HG02571 (cell line): ENCODE results near the gene THAP10.
"Not testable (repeated sequence)": the region's sequence is repeated elsewhere in the genome, so short reads cannot be mapped to it uniquely, and the experiment has no call there.

Experiments
- ATAC-seq: cut with Tn5 transposase; IDR thresholded peaks from one replicate; pipeline ENCODE4 v1.9.1; 2021; ENCODE audit warnings: mild to moderate bottlenecking, moderate library complexity; ENCODE audit not compliant: unreplicated experiment

Gene THAP10

DNA sequence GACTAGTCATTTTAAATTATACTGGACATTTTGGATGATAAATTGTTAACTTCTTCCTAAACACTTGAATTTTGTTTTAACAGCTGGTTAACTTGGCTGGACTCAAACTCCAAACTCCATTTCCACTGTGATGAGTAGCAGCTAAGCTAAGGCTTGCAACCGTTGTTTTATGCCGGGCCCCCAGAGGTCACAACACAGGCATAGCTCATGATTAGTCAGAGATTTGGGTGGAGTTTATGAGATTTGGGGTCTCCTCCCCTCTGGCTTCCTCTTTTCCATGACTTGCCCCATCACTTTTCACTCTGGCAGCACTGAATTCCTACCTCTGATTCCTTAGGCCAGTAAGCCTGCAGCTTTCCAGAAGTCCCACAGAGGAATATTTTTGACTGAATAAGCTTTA is 12.8 kb downstream of the THAP10 start:
- no peak for ATAC-seq

DNA sequence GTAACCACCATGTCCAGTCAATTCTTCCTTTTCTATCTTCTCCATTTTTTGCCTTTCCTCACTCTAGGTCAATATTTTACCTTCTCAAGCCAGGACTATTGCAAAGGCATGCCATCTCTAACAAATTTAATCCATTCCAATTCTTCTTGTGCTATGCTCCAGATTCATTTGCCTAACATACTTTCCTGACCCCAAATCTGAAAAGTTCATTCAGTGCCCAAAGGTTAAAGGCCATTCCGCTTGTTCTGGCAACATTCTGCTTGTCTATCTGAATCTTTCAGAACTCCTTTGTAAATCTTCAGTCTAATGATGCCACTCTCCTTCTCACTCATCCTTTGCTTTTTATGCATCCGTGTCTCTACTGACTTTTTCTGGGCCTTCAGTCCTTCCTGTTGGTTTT is 15.6 kb downstream of the THAP10 start:
- ATAC-seq = no peak

DNA sequence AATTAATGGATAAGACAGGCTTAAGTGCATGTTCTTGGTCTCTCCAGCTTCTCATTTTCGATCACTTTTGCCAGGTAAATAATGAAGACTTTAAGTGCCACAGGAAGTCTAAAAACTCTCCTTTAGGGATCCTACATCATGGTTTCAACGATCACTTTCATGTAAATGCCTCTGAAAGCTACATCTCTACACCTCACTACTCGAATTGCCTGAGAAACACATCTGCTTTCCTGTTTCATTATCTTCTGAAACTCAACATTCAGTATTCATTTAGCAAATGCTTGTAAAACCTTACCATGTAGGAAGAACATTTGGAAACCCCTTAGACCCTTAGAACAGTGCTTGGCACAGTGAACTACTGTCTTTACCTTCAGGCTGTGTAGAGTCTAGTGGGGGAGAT is 16.2 kb downstream of the THAP10 start:
- no peak for ATAC-seq

DNA sequence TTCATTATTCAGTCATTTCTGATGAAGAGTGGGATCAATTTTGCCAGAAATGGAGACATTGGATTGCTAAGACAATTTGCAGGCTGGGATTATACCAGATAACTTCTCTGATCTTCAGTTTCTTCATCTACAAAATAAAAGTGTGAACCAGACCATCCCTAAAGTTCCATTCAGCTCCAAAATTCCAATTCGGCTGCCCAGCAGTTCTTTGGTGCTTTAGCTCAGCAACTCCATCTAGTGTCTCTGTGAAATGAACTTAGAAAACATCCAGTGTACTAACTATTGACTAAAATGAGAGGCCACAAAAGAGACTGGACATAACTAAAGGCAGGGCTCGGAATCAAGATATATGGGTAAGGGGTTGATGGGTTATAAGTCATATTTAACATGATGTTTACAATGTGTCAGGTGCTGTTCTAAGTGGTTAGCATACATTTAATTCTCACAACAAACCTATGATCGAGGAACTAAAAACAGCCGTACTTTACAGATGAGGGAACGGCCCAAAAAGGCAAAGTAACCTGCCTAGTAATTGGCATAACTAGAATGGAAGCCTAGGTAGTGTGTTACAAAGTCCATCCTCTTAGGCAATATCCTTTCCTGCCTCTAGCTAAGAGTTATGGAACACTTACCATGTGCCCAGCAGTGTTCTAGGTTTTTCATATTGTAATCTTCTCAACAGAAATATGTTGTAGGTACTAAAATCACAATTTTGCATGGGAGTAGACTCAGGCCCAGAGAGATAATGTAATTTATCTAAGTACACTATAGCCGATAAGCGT is 17.0 kb downstream of the THAP10 start:
- ATAC-seq = no peak

DNA sequence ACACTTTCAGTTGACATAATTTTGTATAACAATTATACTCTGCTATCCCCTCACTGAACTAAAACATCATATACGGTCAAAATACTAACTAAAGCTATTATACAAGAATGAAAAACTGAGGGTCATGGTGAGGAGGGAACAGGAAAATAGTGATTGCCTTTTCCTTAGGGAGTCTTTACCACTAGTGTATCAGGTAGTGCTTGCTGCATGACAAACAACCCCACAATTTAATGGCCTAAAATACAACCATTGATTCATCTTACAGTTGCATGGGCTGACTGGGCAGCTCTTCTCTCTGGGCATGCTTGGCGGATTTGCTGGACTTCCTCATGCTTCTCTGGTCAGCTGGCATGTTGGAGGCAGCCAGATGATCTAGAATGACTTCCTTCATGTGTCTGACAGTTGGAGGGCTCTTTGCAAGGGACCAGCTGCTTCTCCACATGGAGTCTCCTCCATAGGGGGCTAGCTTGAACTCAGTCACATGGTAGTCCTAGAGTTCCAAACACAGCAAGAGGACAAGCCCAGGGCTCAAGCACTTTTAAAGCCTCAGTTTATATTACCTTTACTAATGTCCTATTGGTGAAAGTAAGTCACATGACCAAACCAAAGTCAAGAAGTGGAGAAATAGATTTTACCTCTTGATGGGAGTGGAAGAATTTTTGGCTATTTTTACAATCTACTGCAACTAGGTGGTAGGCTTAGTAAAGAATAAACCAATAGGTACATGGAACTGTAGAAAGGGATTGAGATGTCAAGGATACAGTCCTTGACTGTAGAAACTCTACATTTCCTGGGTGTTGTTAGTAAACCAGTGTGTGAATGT is 18.8 kb downstream of the THAP10 start:
- no peak for ATAC-seq

DNA sequence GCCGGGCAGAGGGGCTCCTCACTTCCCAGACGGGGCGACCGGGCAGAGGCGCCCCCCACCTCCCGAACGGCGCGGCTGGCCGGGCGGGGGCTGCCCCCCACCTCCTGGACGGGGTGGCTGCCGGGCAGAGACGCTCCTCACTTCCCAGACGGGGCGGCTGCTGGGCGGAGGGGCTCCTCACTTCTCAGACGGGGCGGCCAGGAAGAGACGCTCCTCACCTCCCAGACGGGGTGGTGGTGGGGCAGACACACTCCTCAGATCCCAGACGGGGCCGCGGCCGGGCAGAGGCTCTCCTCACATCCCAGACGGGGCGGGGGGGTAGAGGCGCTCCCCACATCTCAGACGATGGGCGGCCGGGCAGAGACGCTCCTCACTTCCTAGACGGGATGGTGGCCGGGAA is 20.7 kb downstream of the THAP10 start:
- ATAC-seq = not testable (repeated sequence)

DNA sequence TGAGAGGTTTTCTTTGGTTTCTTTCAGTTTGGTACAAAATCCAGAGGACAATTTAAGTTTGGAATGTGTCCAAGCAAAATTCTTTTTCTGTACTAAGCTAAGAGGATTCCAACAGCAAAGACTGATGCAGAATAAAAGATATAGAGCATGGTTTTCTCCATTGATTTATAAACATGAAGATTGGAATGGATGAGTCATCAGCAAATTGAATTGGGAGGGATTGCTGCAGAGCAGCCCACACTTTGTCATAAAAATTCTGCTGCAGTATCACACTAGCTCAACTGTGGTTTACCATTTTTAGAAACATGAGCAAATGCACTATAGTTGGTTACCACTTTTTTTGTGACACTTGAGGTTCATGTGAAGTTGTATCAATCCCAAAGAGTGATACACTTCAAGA is 22.2 kb downstream of the THAP10 start:
- ATAC-seq = no peak

DNA sequence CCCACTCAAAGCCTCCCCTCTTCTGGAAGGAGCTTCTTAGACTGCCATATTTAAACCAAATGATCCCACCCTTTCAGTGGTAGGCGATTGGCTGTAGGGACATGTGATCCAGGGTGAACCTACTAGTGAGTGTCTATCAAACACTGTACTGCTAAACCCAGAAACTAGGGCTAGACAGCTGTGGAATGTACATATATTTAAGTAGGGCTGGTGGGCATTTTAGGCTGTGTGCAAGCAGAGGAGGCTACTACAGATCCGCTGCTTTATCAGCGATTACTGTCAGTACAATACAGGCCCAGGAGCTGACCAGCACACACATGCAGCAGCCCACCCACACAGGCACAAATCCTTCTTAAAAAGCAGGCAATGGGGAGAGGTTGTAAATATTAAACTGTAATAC is 22.9 kb downstream of the THAP10 start:
- no peak for ATAC-seq

DNA sequence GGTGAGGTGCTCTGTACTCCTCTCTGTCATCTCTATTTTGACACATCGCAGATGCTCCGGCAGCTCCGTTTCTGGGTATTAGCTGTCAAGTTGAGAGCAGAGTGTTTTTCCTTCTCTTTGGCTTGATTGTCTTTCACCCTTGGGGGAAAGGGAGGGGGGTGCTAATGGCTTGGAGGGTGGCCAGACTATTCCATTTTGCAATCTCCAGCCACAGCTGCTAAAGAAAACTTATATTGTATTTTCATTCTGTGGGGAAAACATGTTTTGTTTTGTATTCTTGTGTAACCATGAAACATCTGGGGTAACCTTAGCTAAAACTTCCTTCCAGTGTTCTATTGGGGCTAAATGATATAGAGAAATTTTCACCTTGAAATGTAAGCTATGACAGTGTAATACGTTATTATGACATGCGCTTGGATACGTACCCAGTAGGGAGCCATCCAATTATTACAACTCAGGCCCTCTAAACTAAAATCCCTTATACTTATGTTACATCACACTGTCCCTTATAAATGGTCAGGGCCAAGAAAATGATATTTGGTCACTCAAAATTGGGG is 24.2 kb downstream of the THAP10 start:
- no peak for ATAC-seq

DNA sequence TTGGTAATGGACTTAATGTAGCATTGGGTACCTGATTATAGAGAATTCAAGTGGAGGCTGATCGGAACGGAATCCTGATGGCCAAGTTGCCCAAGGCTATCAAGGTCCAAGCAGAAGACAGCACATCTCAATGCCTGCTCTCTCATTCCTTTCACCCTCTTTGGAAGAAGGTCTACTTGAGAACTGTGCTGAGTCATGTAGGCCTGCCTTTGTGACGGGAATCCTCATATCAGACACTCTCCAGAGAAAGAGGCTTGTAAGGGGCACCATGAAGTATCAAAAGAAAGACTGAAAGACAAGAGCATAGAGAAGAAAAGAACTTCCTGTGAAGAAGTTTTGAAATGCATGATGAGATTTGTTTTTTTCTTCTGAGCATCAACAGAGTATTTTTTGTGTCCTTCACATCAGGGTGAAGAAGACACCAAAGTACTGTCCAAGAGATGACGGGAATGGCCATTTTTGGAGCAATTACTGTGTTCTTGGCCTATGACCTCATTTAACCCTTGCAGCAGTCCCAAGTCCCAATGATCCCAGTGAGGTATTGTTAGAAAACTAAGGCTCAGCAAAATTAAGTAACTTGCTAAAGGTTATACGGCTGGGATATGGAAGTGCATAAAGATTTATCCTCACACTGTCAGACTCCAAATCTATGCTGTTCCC is 25.1 kb downstream of the THAP10 start:
- no peak for ATAC-seq

DNA sequence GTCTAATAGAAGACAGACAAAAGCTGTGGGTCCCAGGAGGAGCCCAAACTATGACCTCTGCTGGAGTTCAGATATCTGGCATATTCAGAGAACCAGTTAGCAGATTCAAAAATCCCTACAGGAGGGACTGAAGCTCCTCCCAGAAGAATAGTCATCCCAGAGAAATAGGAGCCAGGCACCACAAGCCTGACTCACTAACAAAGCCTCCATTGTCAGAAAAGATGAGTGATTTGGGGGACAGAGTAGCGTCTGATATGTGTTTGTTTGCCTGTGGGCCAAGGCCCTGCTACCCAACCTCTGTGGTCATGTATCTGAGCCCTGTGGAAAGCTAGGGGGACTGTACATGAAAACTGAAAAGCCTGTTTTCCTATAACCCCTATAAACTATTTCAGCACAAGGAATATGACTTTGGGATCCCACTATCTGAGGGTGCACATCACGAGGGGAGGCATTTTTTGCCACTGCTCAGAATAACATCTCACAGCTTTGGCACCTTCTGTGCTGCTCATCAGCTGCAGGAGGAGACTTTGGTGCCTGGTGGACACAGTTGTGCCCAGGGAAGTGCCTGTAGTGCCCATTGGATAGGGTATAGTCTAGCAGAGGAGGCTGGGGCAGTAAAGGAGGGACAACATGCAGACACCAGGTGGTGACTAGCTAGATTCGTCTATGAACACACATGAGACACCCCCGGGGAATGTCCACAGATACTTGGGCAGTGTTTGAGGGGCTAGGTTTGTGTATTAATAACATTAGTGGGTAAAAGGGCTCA is 28.6 kb downstream of the THAP10 start:
- no peak for ATAC-seq

DNA sequence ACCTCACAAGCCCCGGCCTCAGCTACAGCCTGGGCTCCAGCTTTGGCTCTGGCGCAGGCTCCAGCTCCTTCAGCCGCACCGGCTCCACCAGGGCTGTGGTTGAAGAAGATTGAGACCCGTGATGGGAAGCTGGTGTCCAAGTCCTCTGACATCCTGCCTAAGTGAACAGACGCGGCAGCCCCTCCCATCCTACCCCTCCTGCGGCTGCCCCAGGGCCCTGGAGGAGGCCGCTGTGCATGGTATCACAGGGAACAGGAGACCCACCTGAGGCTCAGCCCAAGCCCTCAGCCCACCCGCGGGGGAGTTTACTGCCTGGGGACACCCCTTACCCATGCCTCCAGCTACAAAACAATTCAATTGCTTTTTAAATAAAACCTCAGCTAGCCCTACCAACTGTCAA is 32.2 kb downstream of the THAP10 start:
- no peak for ATAC-seq

DNA sequence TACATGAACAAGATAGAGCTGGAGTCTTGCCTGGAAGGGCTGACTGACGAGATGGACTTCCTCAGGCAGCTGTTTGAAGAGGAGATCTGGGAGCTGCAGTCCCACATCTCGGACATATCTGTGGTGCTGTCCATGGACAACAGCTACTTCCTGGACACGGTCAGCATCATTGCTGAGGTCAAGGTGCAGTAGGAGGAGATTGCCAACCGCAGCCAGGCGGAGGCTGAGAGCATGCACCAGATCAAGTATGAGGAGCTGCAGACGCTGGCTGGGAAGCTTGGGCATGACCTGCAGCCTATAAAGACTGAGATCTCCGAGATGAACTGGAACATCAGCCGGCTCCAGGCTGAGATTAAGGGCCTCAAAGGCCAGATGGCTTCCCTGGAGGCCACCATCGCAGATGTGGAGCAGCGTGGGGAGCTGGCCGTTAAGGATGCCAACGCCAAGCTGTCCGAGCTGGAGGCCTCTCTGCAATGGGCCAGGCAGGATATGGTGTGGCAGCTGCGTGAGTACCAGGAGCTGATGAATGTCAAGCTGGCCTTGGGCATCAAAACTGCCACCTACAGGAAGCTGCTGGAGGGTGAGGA is 32.8 kb downstream of the THAP10 start:
- ATAC-seq = no peak

DNA sequence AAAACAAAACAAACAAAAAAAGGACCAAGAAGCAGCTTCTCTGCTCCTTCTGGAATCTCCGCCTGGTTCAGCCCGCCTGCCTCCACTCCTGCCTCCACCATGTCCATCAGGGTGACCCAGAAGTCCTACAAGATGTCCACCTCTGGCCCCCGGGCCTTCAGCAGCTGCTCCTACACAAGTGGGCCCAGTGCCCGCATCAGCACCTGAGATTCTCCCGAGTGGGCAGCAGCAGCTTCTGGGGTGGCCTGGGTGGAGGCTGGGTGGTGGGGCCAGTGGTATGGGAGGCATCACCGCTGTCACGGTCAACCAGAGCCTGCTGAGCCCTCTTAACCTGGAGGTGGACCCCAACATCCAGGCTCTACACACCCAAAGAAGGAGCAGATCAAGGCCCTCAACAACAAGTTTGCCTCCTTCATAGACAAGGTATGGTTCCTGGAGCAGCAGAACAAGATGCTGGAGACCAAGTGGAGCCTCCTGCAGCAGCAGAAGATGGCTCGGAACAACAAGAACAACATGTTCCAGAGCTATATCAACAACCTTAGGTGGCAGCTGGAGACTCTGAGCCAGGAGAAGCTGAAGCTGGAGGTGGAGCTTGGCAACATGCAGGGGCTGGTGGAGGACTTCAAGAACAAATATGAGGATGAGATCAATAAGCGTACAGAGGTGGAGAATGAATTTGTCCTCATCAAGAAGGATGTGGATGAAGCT is 33.5 kb downstream of the THAP10 start:
- not testable (repeated sequence) for ATAC-seq

DNA sequence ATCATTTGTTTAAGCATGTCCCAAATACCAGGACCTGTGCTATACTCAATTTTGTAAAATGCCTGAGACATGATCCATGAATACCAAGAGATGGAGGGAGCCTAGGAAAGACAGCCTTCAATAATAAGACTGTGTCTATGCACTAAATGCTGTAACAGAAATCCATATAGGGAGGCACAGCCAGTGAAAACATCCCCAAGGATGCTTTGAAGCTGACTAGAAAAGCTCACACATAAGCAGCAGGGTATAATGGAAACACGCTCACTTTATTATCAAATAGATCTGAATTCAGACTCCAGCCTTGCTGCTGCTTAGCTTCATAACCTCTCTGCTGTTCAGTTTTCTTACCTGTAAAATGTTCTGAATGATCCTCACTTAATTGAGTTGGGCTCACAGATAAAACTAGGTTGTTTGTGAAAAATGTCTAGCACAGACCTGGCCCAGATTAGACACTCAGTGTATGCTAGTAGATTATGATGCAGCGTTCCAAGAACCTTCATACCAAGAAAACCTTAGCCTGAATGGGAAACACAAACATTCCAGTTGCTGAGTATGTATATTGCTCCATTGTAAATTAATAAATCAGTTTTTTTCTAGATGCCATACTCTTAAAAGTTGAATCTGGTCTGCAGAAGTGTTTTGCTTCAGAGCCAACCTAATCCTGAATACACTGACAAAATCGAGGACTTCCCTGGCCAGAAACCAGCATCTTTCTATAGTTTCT is 34.5 kb downstream of the THAP10 start:
- no peak for ATAC-seq

DNA sequence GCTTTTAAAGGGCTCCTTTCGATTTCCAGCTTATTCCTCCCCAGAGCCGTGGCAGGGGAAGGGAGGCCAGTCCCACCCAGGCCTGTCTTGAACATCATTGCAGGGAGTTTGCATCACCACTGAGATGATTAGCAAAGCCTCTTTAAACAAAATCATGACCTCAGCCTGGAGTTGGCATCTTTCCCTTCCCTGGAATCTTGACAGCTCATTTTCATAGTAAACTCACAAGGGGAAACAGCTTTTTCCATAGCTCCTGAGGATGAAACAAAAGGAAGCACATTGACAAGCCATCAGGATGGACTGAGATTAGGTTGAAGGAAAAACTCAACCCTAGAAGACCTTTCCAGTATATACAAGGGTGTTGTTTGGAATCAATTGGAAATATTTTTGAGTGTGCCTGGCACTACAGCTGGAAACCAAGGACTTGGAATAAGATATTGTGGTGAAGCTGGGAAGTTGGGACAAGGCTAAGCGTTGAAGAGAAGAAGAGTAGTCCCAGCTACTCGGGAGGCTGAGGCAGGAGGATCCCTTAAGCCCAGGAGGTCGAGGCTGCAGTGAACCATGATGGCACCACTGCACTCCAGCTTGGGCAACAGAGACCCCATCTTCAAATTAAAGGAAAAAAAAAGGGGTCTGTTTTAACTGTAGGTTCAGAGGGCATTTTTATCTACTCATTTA is 35.2 kb downstream of the THAP10 start:
- no peak for ATAC-seq

DNA sequence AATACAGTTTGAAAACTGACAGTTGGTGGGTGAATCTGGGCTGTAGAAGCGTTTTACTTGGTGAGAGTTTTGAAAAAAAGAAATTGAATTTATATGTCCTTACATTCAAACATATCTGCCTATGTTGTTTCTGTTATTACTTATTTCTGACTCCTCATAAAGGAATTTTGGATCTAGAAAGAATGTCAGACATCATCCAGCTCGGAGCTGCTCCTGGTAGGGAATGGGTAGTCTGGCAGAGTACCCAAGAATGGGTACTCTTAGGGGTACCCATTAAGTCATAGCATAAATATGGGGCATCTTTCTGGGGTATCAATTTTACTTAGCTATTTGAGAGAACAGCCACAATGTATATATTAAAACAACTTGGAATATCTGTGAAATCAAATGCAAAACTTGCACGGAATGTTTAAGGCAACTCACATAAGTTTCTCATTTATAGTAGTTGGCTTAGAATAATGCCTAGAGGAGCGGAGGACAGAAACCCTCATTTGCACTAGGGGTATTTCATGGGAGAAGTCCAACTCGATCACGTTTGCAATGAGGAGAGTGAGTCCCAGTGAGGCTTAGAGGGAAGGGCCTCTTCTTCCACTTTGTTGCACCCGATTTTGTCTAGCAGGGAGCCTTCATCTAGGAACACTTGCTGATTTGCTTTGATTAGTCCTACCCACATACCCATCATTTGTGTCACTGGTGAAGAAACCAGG is 35.9 kb downstream of the THAP10 start:
- ATAC-seq = no peak

DNA sequence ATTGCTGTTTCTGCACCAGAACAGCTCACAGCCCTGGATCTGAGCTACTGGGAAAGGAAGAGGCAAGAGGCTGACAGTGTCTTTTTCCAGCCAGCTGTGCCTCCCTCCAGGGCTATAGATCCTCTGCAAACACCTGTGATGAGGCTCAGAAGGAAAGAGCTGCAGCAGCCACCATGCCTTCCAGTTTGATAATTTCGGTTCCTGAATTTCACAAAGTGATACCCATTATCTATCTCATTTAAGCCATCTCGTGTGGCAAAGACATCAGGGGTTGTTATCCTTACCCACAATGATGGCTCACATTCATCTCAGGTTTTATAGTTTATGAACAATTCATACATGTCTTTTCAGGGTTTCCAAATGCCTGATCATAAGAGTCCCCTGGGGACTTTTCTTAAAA is 36.5 kb downstream of the THAP10 start:
- no peak for ATAC-seq
